Esophagus mucosa (tissue), 1 donor: Measurements from ENCODE around the gene FBXO31. TPM values are rescaled to one million over a fixed set of nuclear protein-coding genes. Genes with fewer than 3 reads are reported as not detected.

Experiments
- total RNA-seq: library from RNA; stranded (reverse); gene quantifications from one replicate; pipeline ENCODE4 v1.2.4, GENCODE V29; 2023
- donor health status: DM: yes; HTN: yes; CAD: no.

FBXO31 gene
- total RNA-seq, 1 donor from 2014 or later, result 16.9 TPM

Other genes with a start within 250 kb of the FBXO31 start
- gene C16orf95, start 66.4 kb downstream of the FBXO31 start, total RNA-seq, result 6.5 TPM
- 29.8 TPM for gene MAP1LC3B, start 8.6 kb upstream of the FBXO31 start, total RNA-seq
- gene ZCCHC14, start 109.2 kb upstream of the FBXO31 start, total RNA-seq, result 11.4 TPM
- gene JPH3, start 218.7 kb upstream of the FBXO31 start, total RNA-seq, result 0.16 TPM